CD4-positive, alpha-beta T cell (primary cell): ENCODE data around the gene PPM1L. TPM values are rescaled to one million over a fixed set of nuclear protein-coding genes. Genes with fewer than 3 reads are reported as not detected.

Source experiments
- ATAC-seq: fragments of 200-7000 bp; cut with Tn5 transposase; one replicate; pipeline ENCODE4 v1.10.0; 2022; ENCODE audit warnings: mild to moderate bottlenecking; ENCODE audit not compliant: poor library complexity
- CTCF ChIA-PET: fragments of 350-600 bp; sonication (Branson Sonifier 250); formaldehyde crosslinking; loops from one replicate; lab custom pipeline; 2021; ENCODE audit warnings: antibody characterized with exemption, inconsistent platforms; lab: Charles Lee
- POLR2A ChIA-PET: fragments of 350-600 bp; sonication (Branson Sonifier 250); formaldehyde crosslinking; loops from one replicate; lab custom pipeline; 2021; ENCODE audit warnings: antibody characterized with exemption, inconsistent platforms; lab: Charles Lee
- DNase-seq, 14 experiments: peaks; one replicate each; pipeline ENCODE4 v3.0.0-alpha.2; 2013 to 2020; ENCODE audit warnings: mixed read lengths in 2 of 14
- H3K27ac ChIP-seq, 2 donors: one replicate each; pipeline versions ENCODE4 v1.5.1 to v1.7.0; 2013; ENCODE audit warnings: low read length in 2 of 2, low read depth in 1 of 2, mild to moderate bottlenecking in 1 of 2
- H3K27me3 ChIP-seq, 2 experiments: 1 replicate in 1 of 2; 2 replicates in 1 of 2; pipeline versions ENCODE4 v1.6.1 to v1.7.0; 2013; ENCODE audit warnings: low read length in 2 of 2, control low read depth in 1 of 2, mild to moderate bottlenecking in 1 of 2, moderate library complexity in 1 of 2; ENCODE audit not compliant: insufficient read depth in 2 of 2, control insufficient read depth in 1 of 2
- H3K36me3 ChIP-seq: one replicate; pipeline ENCODE4 v1.6.1; 2013; ENCODE audit warnings: low read length, control low read depth; ENCODE audit not compliant: insufficient read depth
- H3K4me1 ChIP-seq: one replicate; pipeline ENCODE4 v1.6.1; 2013; ENCODE audit warnings: low read length, control low read depth; ENCODE audit not compliant: insufficient read depth
- H3K4me3 ChIP-seq: one replicate; pipeline ENCODE4 v1.5.1; 2013; ENCODE audit warnings: mild to moderate bottlenecking, low read length, moderate library complexity
- H3K9me3 ChIP-seq, 2 experiments: 1 replicate in 1 of 2; 2 replicates in 1 of 2; pipeline versions ENCODE4 v1.6.1 to v1.7.0; 2013; ENCODE audit warnings: low read length in 2 of 2, mild to moderate bottlenecking in 2 of 2, control low read depth in 1 of 2, moderate library complexity in 1 of 2; ENCODE audit not compliant: control insufficient read depth in 1 of 2, insufficient read depth in 1 of 2
- H3K27ac Mint-ChIP-seq: one replicate; pipeline ENCODE4 v1.8.0; 2020; ENCODE audit warnings: mixed read lengths
- H3K27me3 Mint-ChIP-seq: one replicate; pipeline ENCODE4 v1.8.0; 2021; ENCODE audit warnings: mixed read lengths
- H3K36me3 Mint-ChIP-seq: one replicate; pipeline ENCODE4 v1.8.0; 2021; ENCODE audit warnings: low read depth, mixed read lengths
- H3K4me1 Mint-ChIP-seq: one replicate; pipeline ENCODE4 v1.8.0; 2021; ENCODE audit warnings: low read depth, mixed read lengths
- H3K4me3 Mint-ChIP-seq: one replicate; pipeline ENCODE4 v1.8.0; 2020; ENCODE audit warnings: mild to moderate bottlenecking, mixed read lengths
- H3K9me3 Mint-ChIP-seq: one replicate; pipeline ENCODE4 v1.8.0; 2020; ENCODE audit warnings: mixed read lengths
- intact Hi-C, 2 experiments: fragments of 100-400 bp; cut with DNase I in 1 of 2; cut with micrococcal nuclease in 1 of 2; formaldehyde crosslinking; loops; one replicate each; pipeline versions ENCODE4 v1.15.1 to v1.9.0; 2023 to 2025; cut with DNase I, micrococcal nuclease
- total RNA-seq, 174 experiments: library from RNA in 2 of 174; stranded (reverse) in 2 of 174; gene quantifications; one replicate each; pipeline ENCODE4 v1.2.3 and lab custom pipeline; 2021 to 2026
- TF ChIP-seq, protein P1 (sequence below): fragments of 200-600 bp; IDR thresholded peaks from one replicate; pipeline ENCODE4 v1.8.0; 2022; ENCODE audit warnings: antibody characterized with exemption, mild to moderate bottlenecking

Gene PPM1L
- total RNA-seq, 2 experiments from 2014 or later = 3.0 to 3.4 TPM

- H3K27ac Mint-ChIP-seq = no peak overlapping the region
- TF ChIP-seq, protein P1, sequence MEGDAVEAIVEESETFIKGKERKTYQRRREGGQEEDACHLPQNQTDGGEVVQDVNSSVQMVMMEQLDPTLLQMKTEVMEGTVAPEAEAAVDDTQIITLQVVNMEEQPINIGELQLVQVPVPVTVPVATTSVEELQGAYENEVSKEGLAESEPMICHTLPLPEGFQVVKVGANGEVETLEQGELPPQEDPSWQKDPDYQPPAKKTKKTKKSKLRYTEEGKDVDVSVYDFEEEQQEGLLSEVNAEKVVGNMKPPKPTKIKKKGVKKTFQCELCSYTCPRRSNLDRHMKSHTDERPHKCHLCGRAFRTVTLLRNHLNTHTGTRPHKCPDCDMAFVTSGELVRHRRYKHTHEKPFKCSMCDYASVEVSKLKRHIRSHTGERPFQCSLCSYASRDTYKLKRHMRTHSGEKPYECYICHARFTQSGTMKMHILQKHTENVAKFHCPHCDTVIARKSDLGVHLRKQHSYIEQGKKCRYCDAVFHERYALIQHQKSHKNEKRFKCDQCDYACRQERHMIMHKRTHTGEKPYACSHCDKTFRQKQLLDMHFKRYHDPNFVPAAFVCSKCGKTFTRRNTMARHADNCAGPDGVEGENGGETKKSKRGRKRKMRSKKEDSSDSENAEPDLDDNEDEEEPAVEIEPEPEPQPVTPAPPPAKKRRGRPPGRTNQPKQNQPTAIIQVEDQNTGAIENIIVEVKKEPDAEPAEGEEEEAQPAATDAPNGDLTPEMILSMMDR = no peak
- no peak for ATAC-seq
- intact Hi-C loops = no loop called here
- H3K4me3 Mint-ChIP-seq = no peak overlapping the region
- Histone ChIP-seq H3K27ac (no peak overlapping the region), H3K36me3 (no peaks in the 10 kb centered on the region), H3K4me3 (no peak overlapping the region), H3K9me3 (no peaks in the 10 kb centered on the region), H3K27me3 (no peaks in the 10 kb centered on the region), H3K4me1 (no peaks in the 10 kb centered on the region)
- H3K4me1 Mint-ChIP-seq = no peaks in the 10 kb centered on the region
- no peaks in the 10 kb centered on the region for H3K36me3 Mint-ChIP-seq
- ChIA-PET POLR2A (no interaction called here), CTCF (no interaction called here)
- H3K27me3 Mint-ChIP-seq = no peaks in the 10 kb centered on the region
- no peak for DNase-seq
- no peaks in the 10 kb centered on the region for H3K9me3 Mint-ChIP-seq
Observed at GRCh38 chr3:160808838-160809237, 52.8 kb downstream of the PPM1L start.

GRCh38 chr3:160809453-160809852 is 53.4 kb downstream of the PPM1L start:
- Histone ChIP-seq H3K4me1 (no peaks in the 10 kb centered on the region), H3K36me3 (no peaks in the 10 kb centered on the region), H3K27me3 (no peaks in the 10 kb centered on the region), H3K9me3 (no peaks in the 10 kb centered on the region), H3K27ac (no peak overlapping the region), H3K4me3 (no peak overlapping the region)
- intact Hi-C loops = no loop called here
- TF ChIP-seq, protein P1 = no peak
- Mint-ChIP-seq H3K4me1 (no peaks in the 10 kb centered on the region), H3K36me3 (no peaks in the 10 kb centered on the region), H3K27ac (no peak overlapping the region), H3K9me3 (no peaks in the 10 kb centered on the region), H3K27me3 (no peaks in the 10 kb centered on the region), H3K4me3 (no peak overlapping the region)
- no peak for DNase-seq
- no peak for ATAC-seq
- ChIA-PET POLR2A (no interaction called here), CTCF (no interaction called here)

DNA sequence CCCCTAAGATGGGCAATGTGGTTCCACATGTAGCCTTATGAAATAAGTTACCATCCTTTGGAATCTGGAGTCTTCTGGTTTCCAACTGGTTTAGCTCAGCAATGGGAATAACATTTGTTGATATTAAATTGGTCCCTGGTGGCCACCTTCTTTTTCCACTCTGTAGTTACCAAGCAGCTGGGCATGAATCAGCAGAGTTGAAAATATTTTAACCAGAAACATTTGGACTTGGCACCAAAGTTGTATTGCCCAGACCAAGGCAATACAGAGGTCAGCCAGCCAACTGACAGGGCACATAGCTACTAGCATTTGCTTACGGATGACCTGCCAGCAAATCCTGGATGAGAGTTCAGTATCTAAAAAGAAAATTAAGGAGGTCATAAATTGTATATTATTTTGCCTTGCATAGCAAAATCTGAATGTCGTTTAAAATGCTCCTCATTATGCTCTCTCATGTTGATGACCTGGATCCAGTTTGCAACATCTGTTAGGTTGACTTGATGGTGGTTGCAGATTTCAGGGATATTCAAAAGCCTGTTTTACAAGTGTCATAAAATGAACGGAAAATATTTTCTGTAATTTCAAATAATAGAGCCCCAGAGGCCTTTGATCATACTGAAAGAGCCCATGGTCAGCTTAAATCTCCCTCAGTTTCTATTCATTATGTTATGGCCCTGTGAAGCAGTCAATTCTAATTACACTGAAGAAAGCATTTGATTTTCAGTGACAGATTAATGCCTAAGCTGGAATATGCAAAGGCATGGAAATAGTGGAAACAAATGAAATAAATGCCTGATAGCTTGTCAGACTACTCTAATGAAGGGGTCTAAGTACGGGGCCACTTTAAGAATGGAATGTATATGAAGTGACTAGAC is 54.6 kb downstream of the PPM1L start:
- CTCF ChIA-PET = no interaction called here
- no peak for ATAC-seq

More for the DNA sequence above, 54.6 kb downstream of the PPM1L start:
- POLR2A ChIA-PET = no interaction called here
- Histone ChIP-seq H3K9me3 (no peaks in the 10 kb centered on the region), H3K27ac (no peak overlapping the region), H3K4me1 (no peaks in the 10 kb centered on the region), H3K4me3 (no peak overlapping the region), H3K36me3 (no peaks in the 10 kb centered on the region), H3K27me3 (no peaks in the 10 kb centered on the region)
- Mint-ChIP-seq H3K36me3 (no peaks in the 10 kb centered on the region), H3K27me3 (no peaks in the 10 kb centered on the region), H3K9me3 (no peaks in the 10 kb centered on the region), H3K27ac (no peak overlapping the region), H3K4me3 (no peak overlapping the region), H3K4me1 (no peaks in the 10 kb centered on the region)
- DNase-seq = no peak
- intact Hi-C loops = no loop called here
- TF ChIP-seq, protein P1 = no peak
